Stomach smooth muscle (tissue), 2 donors: ENCODE results near the gene ARHGAP26.

Experiments
- H3K27ac ChIP-seq: one replicate; pipeline ENCODE4 v1.7.0; 2013; ENCODE audit warnings: mild to moderate bottlenecking, low read length, inconsistent platforms
- H3K27me3 ChIP-seq, 2 donors: one replicate each; pipeline ENCODE4 v1.7.0; 2013; ENCODE audit warnings: low read length in 2 of 2; ENCODE audit not compliant: insufficient read depth in 2 of 2, control insufficient read depth in 1 of 2
- H3K36me3 ChIP-seq, 2 donors: one replicate each; pipeline ENCODE4 v1.7.0; 2013; ENCODE audit warnings: low read length in 2 of 2; ENCODE audit not compliant: control insufficient read depth in 2 of 2, insufficient read depth in 2 of 2
- H3K4me1 ChIP-seq: one replicate; pipeline ENCODE4 v1.7.0; 2013; ENCODE audit warnings: low read length; ENCODE audit not compliant: control insufficient read depth, insufficient read depth
- H3K4me3 ChIP-seq, 2 donors: one replicate each; pipeline ENCODE4 v1.7.0; 2013; ENCODE audit warnings: low read length in 2 of 2
- H3K9ac ChIP-seq, 2 donors: one replicate each; pipeline ENCODE4 v1.7.0; 2013; ENCODE audit warnings: low read length in 2 of 2, mild to moderate bottlenecking in 1 of 2
- H3K9me3 ChIP-seq, 2 donors: one replicate each; pipeline ENCODE4 v1.7.0; 2013; ENCODE audit warnings: low read length in 2 of 2; ENCODE audit not compliant: control insufficient read depth in 2 of 2
- donor health status: healthy.
- donor health status: Pancreatic carcinoma.

The ARHGAP26 gene

GRCh38 chr5:143205883-143206195 is 435.7 kb downstream of the ARHGAP26 start:
- H3K4me3 ChIP-seq = no peak overlapping the region
- H3K36me3 ChIP-seq = no peaks in the 10 kb centered on the region
- H3K9ac ChIP-seq = no peak overlapping the region
- no peaks in the 10 kb centered on the region for H3K27me3 ChIP-seq
- H3K4me1 ChIP-seq = peaks cover 10% of the 10 kb centered on the region
- no peak overlapping the region for H3K27ac ChIP-seq
- H3K9me3 ChIP-seq = no peaks in the 10 kb centered on the region

DNA sequence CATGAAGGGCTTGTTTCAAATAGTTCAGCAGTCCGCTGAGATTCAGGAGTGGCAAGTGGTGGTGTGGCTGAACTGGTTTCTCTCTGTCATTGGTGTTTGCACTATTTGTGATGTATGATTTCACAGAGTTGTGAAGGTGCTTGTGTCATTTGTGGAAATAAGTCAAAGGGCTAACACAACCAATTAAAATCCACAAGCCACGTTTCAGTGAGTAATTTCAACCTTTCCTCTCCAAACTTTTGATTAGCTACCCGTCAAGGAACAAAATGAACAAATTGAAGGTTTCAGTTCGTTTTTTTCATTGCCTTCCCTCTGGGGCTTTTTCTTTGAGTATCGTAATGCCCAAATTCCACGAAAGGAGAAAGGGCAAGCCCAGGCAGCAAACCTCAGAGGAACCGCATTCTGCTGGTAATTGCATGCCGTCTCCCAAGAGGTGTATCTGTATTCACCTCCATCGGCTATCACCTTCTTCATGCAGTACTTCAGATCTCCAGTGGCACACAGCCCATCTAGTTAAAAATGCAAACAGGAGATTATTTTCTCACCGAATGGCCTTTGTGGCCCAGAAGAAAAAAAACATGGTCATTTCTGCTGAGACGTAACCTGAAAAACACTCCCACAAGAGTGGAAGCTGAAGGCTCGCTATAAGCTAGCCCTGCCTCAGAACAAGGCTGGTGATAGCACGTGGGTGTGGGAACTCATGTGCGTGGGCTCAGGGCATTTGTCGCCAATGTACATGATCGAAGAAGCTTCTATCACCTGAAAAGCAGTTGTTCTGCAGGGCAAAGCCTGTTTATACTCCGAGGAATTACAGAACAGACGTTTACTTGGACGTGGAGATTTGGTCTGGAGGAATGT is 436.2 kb downstream of the ARHGAP26 start:
- H3K9ac ChIP-seq = no peak overlapping the region
- peaks cover 10% of the 10 kb centered on the region for H3K4me1 ChIP-seq
- H3K27me3 ChIP-seq = no peaks in the 10 kb centered on the region
- H3K4me3 ChIP-seq = no peak overlapping the region
- no peaks in the 10 kb centered on the region for H3K36me3 ChIP-seq
- no peak overlapping the region for H3K27ac ChIP-seq
- H3K9me3 ChIP-seq = no peaks in the 10 kb centered on the region

DNA sequence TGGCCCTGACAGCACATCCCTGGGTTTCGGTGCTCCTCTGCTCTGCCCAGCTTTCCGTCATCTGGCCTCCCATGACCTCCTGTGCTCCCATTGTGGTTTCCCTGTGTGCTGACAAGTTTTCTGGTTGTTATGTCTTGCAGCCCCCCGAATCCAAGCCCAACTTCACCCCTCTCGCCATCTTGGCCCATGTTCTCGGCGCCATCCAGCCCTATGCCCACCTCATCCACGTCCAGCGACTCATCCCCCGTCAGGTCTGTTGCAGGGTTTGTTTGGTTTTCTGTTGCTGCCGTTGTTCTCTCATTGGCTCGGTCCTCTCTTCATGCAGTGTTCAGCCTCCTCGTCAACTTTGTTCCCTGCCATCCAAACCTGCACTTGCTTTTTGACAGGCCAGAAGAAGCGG is 436.9 kb downstream of the ARHGAP26 start:
- Histone ChIP-seq H3K27ac (no peak overlapping the region), H3K9me3 (no peaks in the 10 kb centered on the region), H3K4me3 (no peak overlapping the region), H3K36me3 (no peaks in the 10 kb centered on the region), H3K27me3 (no peaks in the 10 kb centered on the region), H3K9ac (no peak overlapping the region), H3K4me1 (peaks cover 10% of the 10 kb centered on the region)

GRCh38 chr5:143207563-143208364 is 437.6 kb downstream of the ARHGAP26 start:
- Histone ChIP-seq H3K27ac (no peak overlapping the region), H3K36me3 (no peaks in the 10 kb centered on the region), H3K4me3 (no peak overlapping the region), H3K9me3 (no peaks in the 10 kb centered on the region), H3K9ac (no peak overlapping the region), H3K4me1 (peaks cover 10% of the 10 kb centered on the region), H3K27me3 (no peaks in the 10 kb centered on the region)

DNA sequence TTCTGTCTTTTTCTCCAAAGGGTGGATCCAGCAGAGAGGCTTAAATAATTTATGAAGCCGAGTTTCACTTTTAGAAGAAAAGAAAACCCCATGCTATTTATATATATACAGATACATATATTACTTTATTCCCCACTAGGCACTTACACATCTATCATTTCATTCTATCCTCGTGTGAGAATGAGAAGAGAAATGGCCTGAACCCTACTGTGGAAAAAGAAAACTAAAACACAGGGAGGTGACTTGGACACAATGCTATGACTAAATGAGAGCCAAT is 438.1 kb downstream of the ARHGAP26 start:
- Histone ChIP-seq H3K27me3 (no peaks in the 10 kb centered on the region), H3K27ac (no peak overlapping the region), H3K4me1 (peaks cover 12% of the 10 kb centered on the region), H3K9ac (no peak overlapping the region), H3K36me3 (no peaks in the 10 kb centered on the region), H3K4me3 (no peak overlapping the region), H3K9me3 (no peaks in the 10 kb centered on the region)

DNA sequence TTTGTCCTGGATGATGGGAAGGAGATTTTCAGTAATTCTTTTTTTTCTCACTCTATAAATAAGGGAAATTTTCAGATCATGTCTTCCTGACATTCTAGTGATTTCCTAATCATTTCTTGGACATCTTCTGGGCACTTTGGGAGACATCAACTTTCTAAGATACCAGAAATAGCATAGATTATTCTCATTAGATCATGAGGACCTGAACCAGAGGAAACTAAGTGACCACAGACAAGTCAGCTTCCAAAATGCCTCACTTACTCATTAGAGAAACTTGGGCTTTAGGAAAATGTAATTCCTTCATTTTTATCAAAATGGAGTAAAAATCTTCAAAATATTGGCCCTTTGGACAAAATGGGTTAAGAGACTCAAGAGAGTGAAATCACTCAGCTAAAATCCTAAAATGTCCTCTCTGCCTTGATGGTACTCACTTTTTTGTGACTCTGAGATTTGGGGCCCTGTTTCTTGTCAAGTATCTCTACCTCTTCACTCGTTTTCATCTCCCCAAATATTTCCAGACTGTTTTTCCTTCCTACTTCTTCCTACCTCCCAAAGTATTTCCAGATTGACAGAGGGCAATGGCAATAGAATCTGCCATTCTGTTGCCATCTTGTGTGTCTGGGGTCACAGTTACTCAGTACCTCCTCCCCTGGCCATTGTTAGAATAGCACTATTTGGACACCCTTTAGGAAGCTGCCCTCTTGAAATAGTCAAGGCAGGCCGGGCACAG is 438.8 kb downstream of the ARHGAP26 start:
- no peaks in the 10 kb centered on the region for H3K9me3 ChIP-seq
- peaks cover 15% of the 10 kb centered on the region for H3K4me1 ChIP-seq
- H3K27ac ChIP-seq = no peak overlapping the region
- no peak overlapping the region for H3K4me3 ChIP-seq
- H3K36me3 ChIP-seq = no peaks in the 10 kb centered on the region
- no peak overlapping the region for H3K9ac ChIP-seq
- no peaks in the 10 kb centered on the region for H3K27me3 ChIP-seq

DNA sequence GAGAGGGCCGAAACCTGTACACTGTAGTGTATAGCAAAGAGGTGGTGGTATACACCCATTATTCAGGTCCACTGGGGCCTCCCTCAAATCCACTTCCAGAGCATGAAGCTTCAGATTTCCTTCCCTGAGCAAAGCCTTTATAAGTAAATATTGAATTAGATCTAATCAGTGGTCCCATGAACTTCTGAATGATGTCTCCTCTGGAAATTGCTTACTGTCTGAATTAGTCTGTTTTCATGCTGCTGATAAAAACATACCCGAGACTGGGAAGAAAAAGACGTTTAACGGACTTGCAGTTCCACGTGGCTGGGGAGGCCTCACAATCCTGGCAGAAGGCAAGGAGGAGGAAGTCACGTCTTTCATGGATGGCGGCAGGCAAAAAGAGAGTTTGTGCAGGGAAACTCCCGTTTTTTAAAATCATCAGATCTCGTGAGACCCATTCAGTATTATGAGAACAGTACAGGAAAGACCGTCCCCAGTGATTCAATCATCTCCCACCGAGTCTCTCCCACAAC is 439.8 kb downstream of the ARHGAP26 start:
- peaks cover 15% of the 10 kb centered on the region for H3K4me1 ChIP-seq

DNA sequence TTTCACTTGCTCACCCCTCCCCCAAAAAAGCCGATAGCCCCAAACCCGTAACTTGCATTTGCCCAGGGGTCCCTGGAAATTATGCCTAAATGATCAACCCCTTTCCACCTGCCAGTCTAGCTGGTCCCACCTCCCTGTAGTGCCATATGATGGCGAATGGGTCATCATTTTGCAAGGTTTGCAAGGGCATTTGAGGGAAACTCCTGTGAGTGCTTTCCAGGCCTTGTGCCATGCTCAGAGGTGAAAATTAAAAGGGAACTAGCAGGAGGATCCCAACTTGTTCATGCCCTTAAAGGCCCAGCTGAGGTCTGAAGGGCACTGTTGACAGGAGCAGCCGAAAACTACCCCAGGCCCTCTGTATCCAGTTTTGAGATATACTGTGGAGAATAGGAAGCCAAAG is 440.4 kb downstream of the ARHGAP26 start:
- Histone ChIP-seq H3K36me3 (peaks cover 0 to under 1% of the 10 kb centered on the region in 2 donors), H3K27me3 (no peaks in the 10 kb centered on the region), H3K9ac (no peak overlapping the region), H3K4me3 (no peak overlapping the region), H3K27ac (no peak overlapping the region), H3K4me1 (peaks cover 11% of the 10 kb centered on the region), H3K9me3 (no peaks in the 10 kb centered on the region)

More for the DNA sequence above, 439.8 kb downstream of the ARHGAP26 start:
- no peaks in the 10 kb centered on the region for H3K36me3 ChIP-seq
- no peaks in the 10 kb centered on the region for H3K27me3 ChIP-seq
- H3K27ac ChIP-seq = no peak overlapping the region
- H3K9ac ChIP-seq = no peak overlapping the region
- H3K4me3 ChIP-seq = no peak overlapping the region
- H3K9me3 ChIP-seq = no peaks in the 10 kb centered on the region

GRCh38 chr5:143212261-143212660 is 442.1 kb downstream of the ARHGAP26 start:
- Histone ChIP-seq H3K9me3 (no peaks in the 10 kb centered on the region), H3K27me3 (no peaks in the 10 kb centered on the region), H3K27ac (no peak overlapping the region), H3K4me1 (peaks cover 6% of the 10 kb centered on the region), H3K36me3 (peaks cover 0 to 6% of the 10 kb centered on the region in 2 donors), H3K9ac (no peak overlapping the region), H3K4me3 (no peak overlapping the region)

DNA sequence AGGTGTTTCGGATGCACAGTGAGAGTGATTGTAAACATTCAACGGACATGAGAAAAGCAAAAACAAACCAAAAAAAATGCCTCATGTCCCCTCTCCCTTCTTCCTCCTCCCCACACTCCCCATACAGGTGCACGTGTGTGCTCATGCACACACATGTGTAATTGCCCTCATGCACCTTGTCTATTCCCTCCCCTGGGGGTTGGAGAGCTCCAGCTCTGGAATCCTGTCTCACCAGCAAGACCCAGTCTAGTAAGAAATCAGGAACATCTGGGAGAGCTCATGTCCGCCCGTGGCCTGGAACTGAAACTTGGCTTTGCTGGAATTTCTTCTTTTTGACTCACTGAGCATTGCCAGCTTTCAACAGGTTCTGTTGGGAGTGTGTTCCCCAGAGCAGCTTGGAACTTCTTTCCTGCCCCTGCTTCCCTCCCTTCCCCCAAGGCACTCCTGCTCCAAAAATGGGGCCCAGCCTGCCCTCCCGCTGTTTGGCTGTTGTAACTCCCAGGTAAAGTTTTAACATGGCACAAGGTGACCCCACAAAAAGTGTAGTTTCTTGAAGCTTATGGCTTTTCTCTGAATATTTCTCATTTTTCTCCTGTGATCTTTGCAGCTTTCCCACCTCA is 443.2 kb downstream of the ARHGAP26 start:
- Histone ChIP-seq H3K27ac (no peak overlapping the region), H3K4me1 (peaks cover 6% of the 10 kb centered on the region), H3K36me3 (peaks cover 0 to 6% of the 10 kb centered on the region in 2 donors), H3K27me3 (no peaks in the 10 kb centered on the region), H3K9me3 (no peaks in the 10 kb centered on the region), H3K4me3 (no peak overlapping the region), H3K9ac (no peak overlapping the region)
